SU-DHL-6 (cell line): ENCODE data around the gene IL4I1.

Experiments
- EZH2phosphoT487 ChIP-seq: fragments of 200-600 bp; sonication (generic), shearing (Covaris generic); conservative IDR thresholded peaks from 2 replicates; pipeline ENCODE4 v1.6.1; 2018; ENCODE audit warnings: mild to moderate bottlenecking, antibody characterized with exemption, low read length, moderate library complexity, mixed read lengths
- TF ChIP-seq, protein P1 (sequence below): fragments of 200-600 bp; sonication (generic); IDR thresholded peaks from one replicate; pipeline ENCODE4 v1.5.1; 2017; ENCODE audit warnings: antibody characterized with exemption, mild to moderate bottlenecking, low read length, moderate library complexity; ENCODE audit not compliant: insufficient read depth, poor library complexity, severe bottlenecking

GRCh38 chr19:49872245-49873128 lies 24.2 kb downstream of the IL4I1 start:
- no peak for TF ChIP-seq EZH2phosphoT487
- TF ChIP-seq, protein P1, sequence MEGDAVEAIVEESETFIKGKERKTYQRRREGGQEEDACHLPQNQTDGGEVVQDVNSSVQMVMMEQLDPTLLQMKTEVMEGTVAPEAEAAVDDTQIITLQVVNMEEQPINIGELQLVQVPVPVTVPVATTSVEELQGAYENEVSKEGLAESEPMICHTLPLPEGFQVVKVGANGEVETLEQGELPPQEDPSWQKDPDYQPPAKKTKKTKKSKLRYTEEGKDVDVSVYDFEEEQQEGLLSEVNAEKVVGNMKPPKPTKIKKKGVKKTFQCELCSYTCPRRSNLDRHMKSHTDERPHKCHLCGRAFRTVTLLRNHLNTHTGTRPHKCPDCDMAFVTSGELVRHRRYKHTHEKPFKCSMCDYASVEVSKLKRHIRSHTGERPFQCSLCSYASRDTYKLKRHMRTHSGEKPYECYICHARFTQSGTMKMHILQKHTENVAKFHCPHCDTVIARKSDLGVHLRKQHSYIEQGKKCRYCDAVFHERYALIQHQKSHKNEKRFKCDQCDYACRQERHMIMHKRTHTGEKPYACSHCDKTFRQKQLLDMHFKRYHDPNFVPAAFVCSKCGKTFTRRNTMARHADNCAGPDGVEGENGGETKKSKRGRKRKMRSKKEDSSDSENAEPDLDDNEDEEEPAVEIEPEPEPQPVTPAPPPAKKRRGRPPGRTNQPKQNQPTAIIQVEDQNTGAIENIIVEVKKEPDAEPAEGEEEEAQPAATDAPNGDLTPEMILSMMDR: no peak
